Thyroid gland (tissue), 4 donors: ENCODE measurements around the gene TMSB4X.

Experiments
- CTCF ChIP-seq, 6 experiments: fragments of 200-600 bp in 3 of 6; fragments of 450-650 bp in 3 of 6; sonication (generic) in 3 of 6; IDR thresholded peaks; one replicate each; pipeline ENCODE4 v1.5.1; 2016 to 2019; ENCODE audit warnings: antibody characterized with exemption in 6 of 6, mild to moderate bottlenecking in 2 of 6, inconsistent platforms in 1 of 6, moderate library complexity in 1 of 6
- POLR2A ChIP-seq, 2 donors: fragments of 450-650 bp; IDR thresholded peaks; one replicate each; pipeline ENCODE4 v1.6.1; 2017; ENCODE audit warnings: antibody characterized with exemption in 2 of 2, mild to moderate bottlenecking in 2 of 2, moderate library complexity in 1 of 2

- TF ChIP-seq CTCF (IDR thresholded peaks at IDR 0.05) = no peak
- no peak for TF ChIP-seq POLR2A (IDR thresholded peaks at IDR 0.05)
Observed at GRCh38 chrX:13013363-13014110, 38.6 kb downstream of the TMSB4X start.
